Lung (tissue), 12 donors: Measurements from ENCODE around the gene NDUFAF8. TPM values are rescaled to one million over a fixed set of nuclear protein-coding genes. Genes with fewer than 3 reads are reported as not detected.

Experiments used
- ATAC-seq: fragments of 200-7000 bp; cut with Tn5 transposase; one replicate; pipeline ENCODE4 v1.9.1; 2020; ENCODE audit warnings: moderate number of reproducible peaks; ENCODE audit not compliant: insufficient read depth, low FRiP score
- DNase-seq, 3 donors: peaks; one replicate each; pipeline ENCODE4 v3.0.0-alpha.2; 2013 to 2017
- H3K27ac ChIP-seq, 2 donors: one replicate each; pipeline ENCODE4 v1.5.1; 2013; ENCODE audit warnings: mild to moderate bottlenecking in 2 of 2, moderate library complexity in 2 of 2, control low read depth in 1 of 2, inconsistent platforms in 1 of 2, low read depth in 1 of 2, low read length in 1 of 2
- H3K27me3 ChIP-seq, 3 donors: one replicate each; pipeline ENCODE4 v1.5.1; 2013; ENCODE audit warnings: low read length in 2 of 3; ENCODE audit not compliant: control insufficient read depth in 3 of 3, insufficient read depth in 3 of 3
- H3K36me3 ChIP-seq, 4 donors: one replicate each; pipeline ENCODE4 v1.5.1; 2013; ENCODE audit warnings: low read length in 4 of 4, mild to moderate bottlenecking in 1 of 4, moderate library complexity in 1 of 4; ENCODE audit not compliant: control insufficient read depth in 4 of 4, insufficient read depth in 4 of 4
- H3K4me1 ChIP-seq, 5 donors: one replicate each; pipeline ENCODE4 v1.5.1; 2013; ENCODE audit warnings: low read length in 5 of 5, mild to moderate bottlenecking in 2 of 5, moderate library complexity in 1 of 5; ENCODE audit not compliant: control insufficient read depth in 5 of 5, insufficient read depth in 5 of 5
- H3K4me3 ChIP-seq: one replicate; pipeline ENCODE4 v1.5.1; 2013; ENCODE audit warnings: mild to moderate bottlenecking, control low read depth, moderate library complexity
- H3K9ac ChIP-seq, 2 donors: one replicate each; pipeline ENCODE4 v1.5.1; 2013; ENCODE audit warnings: low read length in 2 of 2, control low read depth in 1 of 2; ENCODE audit not compliant: insufficient read depth in 1 of 2
- H3K9me3 ChIP-seq, 4 donors: one replicate each; pipeline ENCODE4 v1.5.1; 2013; ENCODE audit warnings: low read length in 3 of 4, mild to moderate bottlenecking in 1 of 4, moderate library complexity in 1 of 4; ENCODE audit not compliant: control insufficient read depth in 4 of 4, insufficient read depth in 3 of 4
- CTCF ChIP-seq: IDR thresholded peaks from 2 replicates; pipeline ENCODE4 v1.5.1; 2012; ENCODE audit warnings: mild to moderate bottlenecking; ENCODE audit errors: control extremely low read depth, extremely low read depth
- WGBS, 2 donors: extraction: QIAGEN DNeasy Blood & Tissue Kit; methylation state at CpG; one replicate each; pipeline ENCODE4 v1.1.7; 2013; 5-methylcytosine and 5-hydroxymethylcytosine counted together
- polyA plus RNA-seq, 2 donors: library from polyadenylated mRNA; stranded (reverse); fragments of 200-250 nt; gene quantifications; one replicate each; pipeline ENCODE4 v1.2.1, GENCODE V29; 2013
- total RNA-seq, 2 donors: library from RNA; depleted of rRNA in 1 of 2; stranded (reverse); fragments of >200 nt in 1 of 2; gene quantifications; one replicate each; pipeline ENCODE4 v1.2.1, GENCODE V29; 2014 to 2021
- donor health status: control.
- donor health status: control.
- donor health status: Bipolar disorder and iron deficiency.
- donor health status: healthy.
- donor health status: DM: yes; HTN: yes; CAD: no.

NDUFAF8 gene
- total and polyA plus RNA-seq, 4 donors = 12.7 to 51.1 (median 29.9) TPM

- Histone ChIP-seq H3K4me1 (peaks cover 0 to 20% (median 5%) of the 10 kb centered on the region in 5 donors), H3K27me3 (no peaks in the 10 kb centered on the region), H3K27ac (no peak overlapping the region), H3K4me3 (no peak overlapping the region), H3K9me3 (no peaks in the 10 kb centered on the region), H3K9ac (no peak overlapping the region), H3K36me3 (peaks cover 0 to 19% (median 11%) of the 10 kb centered on the region in 4 donors)
- ATAC-seq (no peak), DNase-seq (no peak)
- TF ChIP-seq CTCF = no peak
- WGBS, 2 donors = 81 to 87% methylated on average over 8 of the region's 8 CpGs
Observed at GRCh38 chr17:81288715-81289114, 49.6 kb downstream of the NDUFAF8 start.

DNA sequence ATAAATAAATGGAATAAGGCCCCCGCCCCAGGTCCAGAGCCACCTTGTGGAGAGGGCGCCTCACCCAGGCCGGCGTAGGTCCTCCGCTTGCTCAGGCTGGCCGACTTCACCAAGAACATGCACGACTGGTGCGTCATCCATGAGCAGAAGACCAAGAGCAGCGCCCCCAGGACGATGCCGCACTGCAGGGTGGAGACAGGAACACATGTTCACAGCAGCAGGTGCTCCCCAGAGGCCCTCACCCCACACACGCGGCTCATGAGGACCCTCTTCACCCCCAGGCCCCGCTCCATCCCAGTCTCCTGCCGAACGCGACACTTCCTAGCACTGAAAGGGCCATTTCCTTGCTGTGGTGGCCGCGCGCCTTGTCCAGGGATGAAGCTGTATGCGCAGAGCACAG lies 50.5 kb downstream of the NDUFAF8 start:
- no peak for TF ChIP-seq CTCF
- no peak for DNase-seq
- no peak overlapping the region for H3K9ac ChIP-seq
- no peaks in the 10 kb centered on the region for H3K27me3 ChIP-seq
- ATAC-seq = no peak
- no peak overlapping the region for H3K27ac ChIP-seq
- no peak overlapping the region for H3K4me3 ChIP-seq
- H3K36me3 ChIP-seq = peaks cover 0 to 19% (median 11%) of the 10 kb centered on the region in 4 donors
- H3K9me3 ChIP-seq = no peaks in the 10 kb centered on the region
- H3K4me1 ChIP-seq = peaks cover 0 to 22% (median 5%) of the 10 kb centered on the region in 5 donors
- 97% methylated on average over 21 of the region's 21 CpGs for WGBS, 2 donors

DNA sequence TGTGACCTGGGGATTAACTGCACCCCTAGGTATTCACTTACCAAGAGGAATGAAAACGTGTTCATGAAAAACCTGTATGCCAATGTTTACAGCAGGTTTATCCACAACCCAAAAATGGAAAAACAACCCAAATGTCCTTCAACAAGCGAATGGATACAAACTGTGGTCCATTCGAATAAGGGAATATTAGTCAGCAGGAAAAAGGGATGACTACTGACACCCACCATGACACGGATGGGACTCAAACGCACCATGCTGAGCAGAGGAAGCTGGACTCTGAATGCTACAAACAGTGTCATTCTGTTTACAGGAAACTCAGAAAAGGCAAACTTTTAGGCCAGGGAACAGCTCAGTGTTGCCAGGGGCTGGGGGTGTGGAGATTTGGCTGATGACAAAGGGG lies 51.1 kb downstream of the NDUFAF8 start:
- ATAC-seq (no peak), DNase-seq (no peak)
- no peak overlapping the region for H3K27ac ChIP-seq
- WGBS, 2 donors = 90% methylated on average over 5 of the region's 5 CpGs
- no peaks in the 10 kb centered on the region for H3K9me3 ChIP-seq
- TF ChIP-seq CTCF = no peak
- H3K36me3 ChIP-seq = peaks cover 0 to 19% (median 11%) of the 10 kb centered on the region in 4 donors
- no peak overlapping the region for H3K9ac ChIP-seq
- H3K4me3 ChIP-seq = no peak overlapping the region
- H3K4me1 ChIP-seq = peaks cover 0 to 22% (median 5%) of the 10 kb centered on the region in 5 donors
- no peaks in the 10 kb centered on the region for H3K27me3 ChIP-seq

Other genes starting within 250 kb of the NDUFAF8 start
- gene CHMP6, start 247.5 kb upstream of the NDUFAF8 start, total RNA-seq = 10 to 100 TPM; 18.2 to 36.3 TPM
- 10 to 100 TPM; 31.5 to 32.9 TPM for gene CHMP6, start 247.5 kb upstream of the NDUFAF8 start, polyA plus RNA-seq
- gene BAIAP2, start 204.2 kb upstream of the NDUFAF8 start, total RNA-seq = 100 to 1,000 TPM in 1 of 2 donors, 10 to 100 TPM in 1; 94.3 to 141 TPM
- gene BAIAP2, start 204.2 kb upstream of the NDUFAF8 start, polyA plus RNA-seq = 10 to 100 TPM; 59.2 to 61.2 TPM
- not detected for gene PVALEF, start 73.8 kb upstream of the NDUFAF8 start, total RNA-seq
- not detected for gene PVALEF, start 73.8 kb upstream of the NDUFAF8 start, polyA plus RNA-seq
- 10 to 100 TPM in 1 of 2 donors, 1 to 10 TPM in 1; 9.6 to 54.6 TPM for gene AATK, start 73.1 kb upstream of the NDUFAF8 start, total RNA-seq
- 10 to 100 TPM; 20.8 to 26.7 TPM for gene AATK, start 73.1 kb upstream of the NDUFAF8 start, polyA plus RNA-seq
- gene CEP131, start 16.4 kb upstream of the NDUFAF8 start, total RNA-seq = 10 to 100 TPM in 1 of 2 donors, 1 to 10 TPM in 1; 9.9 to 14.5 TPM
- 10 to 100 TPM in 1 of 2 donors, 1 to 10 TPM in 1; 7.0 to 11.9 TPM for gene CEP131, start 16.4 kb upstream of the NDUFAF8 start, polyA plus RNA-seq
- gene TEPSIN, start 263 bp upstream of the NDUFAF8 start, total RNA-seq = 10 to 100 TPM; 20.7 to 48.7 TPM
- gene TEPSIN, start 263 bp upstream of the NDUFAF8 start, polyA plus RNA-seq = 10 to 100 TPM; 29.1 to 33.1 TPM
- 100 to 1,000 TPM in 1 of 2 donors, 10 to 100 TPM in 1; 56.0 to 127 TPM for gene SLC38A10, start 56.0 kb downstream of the NDUFAF8 start, total RNA-seq
- gene SLC38A10, start 56.0 kb downstream of the NDUFAF8 start, polyA plus RNA-seq = 10 to 100 TPM; 69.6 to 95.3 TPM
- 10 to 100 TPM; 24.4 to 24.9 TPM for gene BAHCC1, start 156.1 kb downstream of the NDUFAF8 start, total RNA-seq
- 10 to 100 TPM in 1 of 2 donors, 1 to 10 TPM in 1; 7.6 to 10.5 TPM for gene BAHCC1, start 156.1 kb downstream of the NDUFAF8 start, polyA plus RNA-seq